ENCODE results near the gene MRI1.
"Not testable (repeated sequence)": the region's sequence is repeated elsewhere in the genome, so short reads cannot be mapped to it uniquely, and the experiment has no call there.

Gene MRI1

GRCh38 chr19:13742756-13743155, 21.6 kb upstream of the MRI1 start:
- no peak for DNase-seq (ENCODE audit: extremely low read depth, low read depth)
- TF ChIP-seq CTCF (IDR thresholded peaks at IDR 0.05; ENCODE audit: low read depth, low read length, missing control alignments): no peak
- H3K4me3 ChIP-seq (replicated peaks; ENCODE audit: low read depth, low read length): no peak overlapping the region

- H3K4me3 ChIP-seq (replicated peaks; ENCODE audit: low read depth, low read length): no peak overlapping the region
- TF ChIP-seq CTCF (IDR thresholded peaks at IDR 0.05; ENCODE audit: low read depth, low read length, missing control alignments): no peak
- no peak for DNase-seq (ENCODE audit: extremely low read depth, low read depth)
Observed at GRCh38 chr19:13744174-13744573, 20.1 kb upstream of the MRI1 start.

- H3K4me3 ChIP-seq (replicated peaks; ENCODE audit: low read depth, low read length): peak overlapping the region; percentile 57
- TF ChIP-seq CTCF (IDR thresholded peaks at IDR 0.05; ENCODE audit: low read depth, low read length, missing control alignments): no peak
- DNase-seq (ENCODE audit: extremely low read depth, low read depth): no peak
Observed at GRCh38 chr19:13747098-13747453, 17.2 kb upstream of the MRI1 start.

- peak overlapping the region; percentile 57 for H3K4me3 ChIP-seq (replicated peaks; ENCODE audit: low read depth, low read length)
- no peak for DNase-seq (ENCODE audit: extremely low read depth, low read depth)
- TF ChIP-seq CTCF (IDR thresholded peaks at IDR 0.05; ENCODE audit: low read depth, low read length, missing control alignments): no peak
Observed at GRCh38 chr19:13748169-13748828, 16.0 kb upstream of the MRI1 start.

GRCh38 chr19:13751436-13751835, 12.9 kb upstream of the MRI1 start:
- no peak for TF ChIP-seq CTCF (IDR thresholded peaks at IDR 0.05; ENCODE audit: low read depth, low read length, missing control alignments)
- no peak overlapping the region for H3K4me3 ChIP-seq (replicated peaks; ENCODE audit: low read depth, low read length)
- DNase-seq (ENCODE audit: extremely low read depth, low read depth): no peak

- not testable (repeated sequence) for DNase-seq (ENCODE audit: extremely low read depth, low read depth); H3K4me3 ChIP-seq (replicated peaks; ENCODE audit: low read depth, low read length)
Observed at GRCh38 chr19:13753622-13754021, 10.7 kb upstream of the MRI1 start.

- no peak for DNase-seq (ENCODE audit: extremely low read depth, low read depth)
- no peak for TF ChIP-seq CTCF (IDR thresholded peaks at IDR 0.05; ENCODE audit: low read depth, low read length, missing control alignments)
- H3K4me3 ChIP-seq (replicated peaks; ENCODE audit: low read depth, low read length): no peak overlapping the region
Observed at GRCh38 chr19:13756210-13756609, 8.1 kb upstream of the MRI1 start.

Measured in HFF-Myc (cell line).